Cardiac muscle cell (in vitro differentiated cells and primary cell): ENCODE measurements around the gene NXN. TPM values are rescaled to one million over a fixed set of nuclear protein-coding genes. Genes with fewer than 3 reads are reported as not detected.

ENCODE experiments used
- DNase-seq, 2 donors: peaks; one replicate each; pipeline versions ENCODE4 v3.0.0 to v3.0.0-alpha.2; 2010 to 2017; ENCODE audit warnings: low read depth in 1 of 2, low spot score in 1 of 2
- H3K27ac ChIP-seq: fragments of 200-600 bp; sonication (generic); 2 replicates; pipeline ENCODE4 v1.5.1; 2016
- H3K27me3 ChIP-seq: fragments of 200-600 bp; sonication (generic); 2 replicates; pipeline ENCODE4 v1.6.0; 2016; ENCODE audit warnings: control low read depth
- H3K36me3 ChIP-seq: fragments of 200-600 bp; sonication (generic); 2 replicates; pipeline ENCODE4 v1.5.1; 2016; ENCODE audit warnings: control low read depth
- H3K4me1 ChIP-seq: fragments of 200-600 bp; sonication (generic); 2 replicates; pipeline ENCODE4 v1.8.1; 2017; ENCODE audit warnings: low read depth, mild to moderate bottlenecking, mixed run types
- H3K4me3 ChIP-seq: fragments of 200-600 bp; sonication (generic); 2 replicates; pipeline ENCODE4 v1.5.1; 2016; ENCODE audit warnings: mild to moderate bottlenecking
- H3K9me3 ChIP-seq: fragments of 200-600 bp; sonication (generic); 2 replicates; pipeline ENCODE4 v1.5.1; 2017; ENCODE audit warnings: low read depth, mild to moderate bottlenecking, control low read depth
- CTCF ChIP-seq: IDR thresholded peaks from 2 replicates; pipeline ENCODE4 v1.5.1; 2012; ENCODE audit warnings: low read depth, mild to moderate bottlenecking, low read length
- polyA plus RNA-seq: library from polyadenylated mRNA; unstranded; fragments of >200 nt; fragmentation: Nextera tagmentation; extraction: Ambion mirVana; gene quantifications from 2 replicates; pipeline ENCODE4 v1.2.1, GENCODE V29; 2016
- total RNA-seq: library from RNA; depleted of rRNA; stranded (reverse); fragments of >200 nt; gene quantifications from 2 replicates; pipeline ENCODE4 v1.2.3, GENCODE V29; 2016

NXN gene
- total and polyA plus RNA-seq, 2 experiments from 2014 or later = 120 to 122 TPM

DNA sequence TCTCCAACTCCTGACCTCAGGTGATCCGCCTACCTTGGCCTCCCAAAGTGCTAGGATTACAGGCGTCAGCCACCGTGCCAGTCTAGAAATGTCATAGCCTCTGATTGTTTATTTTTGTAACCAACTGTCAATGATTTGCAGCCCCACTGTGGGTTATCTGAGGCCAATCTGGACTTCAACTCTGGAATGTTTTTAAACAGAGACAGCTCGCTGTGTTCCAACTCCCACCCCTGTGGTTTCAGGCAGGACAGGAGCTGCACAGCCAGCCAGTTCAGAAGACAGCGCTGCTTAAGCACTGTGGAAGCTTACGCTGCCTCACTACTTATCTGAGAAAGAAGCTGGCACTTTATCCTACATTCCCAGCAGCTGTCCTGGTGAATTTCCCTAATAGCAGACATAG lies 177.9 kb downstream of the NXN start:
- peak in 1 of 2 donors; percentile 40 for DNase-seq
- no peak for TF ChIP-seq CTCF
- Histone ChIP-seq H3K36me3 (peaks cover 21% of the 10 kb centered on the region), H3K27ac (no peak overlapping the region), H3K9me3 (no peaks in the 10 kb centered on the region), H3K4me3 (no peak overlapping the region), H3K4me1 (no peaks in the 10 kb centered on the region), H3K27me3 (no peaks in the 10 kb centered on the region)

DNA sequence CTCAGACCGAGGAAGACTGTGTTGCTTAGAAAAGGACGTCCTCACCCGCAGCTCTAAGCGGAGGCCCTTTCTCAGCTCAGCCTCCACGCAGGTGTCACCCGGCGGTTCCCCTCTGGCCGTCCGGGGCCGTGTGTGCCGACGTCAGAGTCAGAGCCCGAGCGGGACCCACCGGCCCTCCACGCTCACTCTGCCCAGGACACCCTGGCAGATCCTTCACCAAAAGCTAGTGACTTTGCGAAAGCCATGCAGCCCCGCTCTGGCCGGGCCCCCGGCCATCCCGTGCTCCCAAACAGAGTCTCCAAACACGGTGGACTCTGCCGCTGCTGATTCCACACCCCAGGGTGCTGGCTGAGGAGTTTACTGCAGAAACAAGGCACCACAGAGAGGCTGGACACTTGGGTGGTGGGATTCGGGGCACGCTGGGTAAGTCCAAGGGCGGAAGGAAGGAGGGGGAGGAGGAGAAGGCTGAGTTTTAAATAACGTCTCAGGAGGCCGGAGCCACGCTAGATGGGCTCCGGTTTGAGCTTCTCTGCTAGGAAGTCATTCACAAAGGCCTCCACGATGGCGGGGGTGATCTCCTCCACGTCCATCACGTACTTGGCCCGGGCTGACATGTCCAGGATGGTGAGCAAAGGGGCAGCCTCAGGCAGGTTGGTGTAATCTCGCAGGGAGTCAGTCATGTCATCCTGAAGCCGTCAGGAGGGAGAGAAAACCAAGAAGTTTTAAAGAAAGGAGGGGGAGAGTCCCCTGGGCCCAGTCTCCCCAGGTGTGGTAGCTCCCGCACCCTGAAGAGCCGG lies 178.9 kb downstream of the NXN start:
- Histone ChIP-seq H3K27ac (no peak overlapping the region), H3K27me3 (no peaks in the 10 kb centered on the region), H3K36me3 (peaks cover 21% of the 10 kb centered on the region), H3K4me1 (no peaks in the 10 kb centered on the region), H3K4me3 (no peak overlapping the region), H3K9me3 (no peaks in the 10 kb centered on the region)
- TF ChIP-seq CTCF = no peak
- no peak for DNase-seq

DNA sequence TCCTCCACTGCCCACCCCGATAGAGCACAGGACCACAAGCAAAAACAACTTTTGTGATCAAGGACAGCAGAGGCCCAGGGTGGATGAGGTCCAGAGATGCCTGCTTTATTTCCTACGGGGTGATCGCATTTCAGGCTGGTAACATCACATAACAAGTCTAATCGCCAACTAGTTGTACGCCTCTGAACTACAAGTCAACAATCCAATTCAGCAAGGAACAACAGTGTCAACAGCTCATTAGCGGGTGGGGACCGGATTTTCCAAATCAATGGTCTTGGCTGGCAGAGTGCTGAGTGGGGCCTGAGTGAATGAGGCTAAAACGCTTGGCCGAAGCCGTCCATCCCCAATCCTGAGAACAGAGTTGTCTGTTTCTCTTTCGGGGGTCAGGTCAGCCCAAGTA lies 180.3 kb downstream of the NXN start:
- Histone ChIP-seq H3K4me3 (no peak overlapping the region), H3K4me1 (no peaks in the 10 kb centered on the region), H3K27ac (no peak overlapping the region), H3K36me3 (peaks cover 17% of the 10 kb centered on the region), H3K9me3 (no peaks in the 10 kb centered on the region), H3K27me3 (no peaks in the 10 kb centered on the region)
- no peak for DNase-seq
- no peak for TF ChIP-seq CTCF

DNA sequence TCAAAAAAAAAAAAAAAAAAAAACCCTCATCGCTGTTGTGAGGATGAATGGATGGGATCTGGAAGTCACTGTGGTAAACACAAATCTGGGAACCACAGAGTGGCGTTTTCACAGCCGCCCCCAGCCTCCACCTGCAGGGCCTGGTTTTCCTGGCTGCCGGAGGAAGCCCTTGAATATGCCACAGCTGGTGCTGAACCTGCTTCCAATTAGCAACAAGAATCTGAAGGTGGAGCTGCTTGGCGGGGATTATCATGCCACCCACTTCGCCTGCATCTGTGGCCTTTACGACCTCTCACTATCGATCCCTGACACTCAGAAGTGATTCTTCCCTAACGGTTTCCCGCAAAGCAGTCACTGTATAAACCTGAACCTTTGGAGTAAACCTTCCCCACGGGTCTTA lies 181.3 kb downstream of the NXN start:
- Histone ChIP-seq H3K27ac (peak overlapping the region; percentile 45), H3K9me3 (no peaks in the 10 kb centered on the region), H3K4me3 (no peak overlapping the region), H3K36me3 (peaks cover 17% of the 10 kb centered on the region), H3K4me1 (no peaks in the 10 kb centered on the region), H3K27me3 (no peaks in the 10 kb centered on the region)
- no peak for TF ChIP-seq CTCF
- DNase-seq = no peak

GRCh38 chr17:797236-797840 lies 182.2 kb downstream of the NXN start:
- no peak for TF ChIP-seq CTCF
- Histone ChIP-seq H3K27ac (peak overlapping the region; percentile 3), H3K9me3 (no peaks in the 10 kb centered on the region), H3K27me3 (no peaks in the 10 kb centered on the region), H3K4me1 (no peaks in the 10 kb centered on the region), H3K4me3 (no peak overlapping the region), H3K36me3 (peaks cover 13% of the 10 kb centered on the region)
- no peak for DNase-seq
